ENCODE measurements around the gene DOCK2.

GRCh38 chr5:169688106-169688505 lies 51.0 kb downstream of the DOCK2 start:
- no peak for TF ChIP-seq CTCF (conservative IDR thresholded peaks at IDR 0.05; ENCODE audit: low read length)
- no peak for TF ChIP-seq EZH2phosphoT487 (IDR thresholded peaks at IDR 0.05; ENCODE audit: borderline replicate concordance)

Measured in Loucy (cell line).